Right lobe of liver (tissue), 4 donors: Measurements from ENCODE around the gene CDC42BPB.

ENCODE experiments used
- CTCF ChIP-seq, 4 donors: fragments of 200-600 bp in 3 of 4; fragments of 450-650 bp in 1 of 4; IDR thresholded peaks; one replicate each; pipeline versions ENCODE4 v1.5.1 to v1.8.0; 2016 to 2022; ENCODE audit warnings: antibody characterized with exemption in 4 of 4, mild to moderate bottlenecking in 2 of 4
- POLR2A ChIP-seq: fragments of 450-650 bp; IDR thresholded peaks from one replicate; pipeline ENCODE4 v1.6.1; 2017; ENCODE audit warnings: antibody characterized with exemption, mild to moderate bottlenecking
- donor health status: DM: no; HTN: no; CAD: no.
- donor health status: DM: no; HTN: no; CAD: no.
- donor health status: DM: no; HTN: yes; CAD: no.

GRCh38 chr14:103064436-103064835 is 7.1 kb upstream of the CDC42BPB start:
- TF ChIP-seq CTCF (IDR thresholded peaks at IDR 0.05) (no peak), POLR2A (no peak)
